ENCODE data around the gene CKAP4. TPM values are rescaled to one million over a fixed set of nuclear protein-coding genes. Genes with fewer than 3 reads are reported as not detected.

Gene CKAP4
- total and polyA plus RNA-seq, 2 experiments from 2014 or later, result 32.3 to 58.8 TPM

DNA sequence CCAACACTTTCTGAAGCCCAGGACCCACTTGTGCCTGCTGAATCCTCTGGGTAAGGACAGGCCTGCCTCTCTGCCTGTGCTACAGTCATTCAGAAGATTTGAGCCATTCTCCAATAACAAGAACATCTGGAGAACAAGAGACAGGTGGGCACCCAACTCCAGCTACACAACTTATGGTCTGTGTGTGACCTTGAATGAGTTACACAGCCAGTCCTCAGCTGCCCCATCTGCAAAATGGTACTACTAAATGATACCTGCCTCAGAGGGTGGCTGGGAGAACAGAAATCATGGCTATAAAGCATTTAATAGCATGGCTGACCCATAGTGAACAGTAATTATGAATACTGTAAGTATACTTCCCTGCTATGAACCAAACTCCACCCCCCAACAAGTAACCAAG is 4.2 kb downstream of the CKAP4 start:
- peaks cover 39% of the 10 kb centered on the region for H3K79me2 ChIP-seq (replicated peaks; ENCODE audit: insufficient read depth)
- no peak overlapping the region for H3K27ac ChIP-seq (ENCODE audit: low read depth)
- Mint-ChIP-seq H3K9me3 (no peaks in the 10 kb centered on the region), H3K4me1 (peaks cover 9% of the 10 kb centered on the region), H3K36me3 (ENCODE audit: low read depth) (peaks cover 37% of the 10 kb centered on the region), H3K27me3 (ENCODE audit: insufficient read depth, low read depth, poor library complexity) (peaks cover 4% of the 10 kb centered on the region), H3K27ac (no peak overlapping the region), H3K4me3 (no peak overlapping the region)
- H3K4me1 ChIP-seq (ENCODE audit: insufficient read depth), result peaks cover 8% of the 10 kb centered on the region; the same call in 1 of the 2 replicates
- no peak overlapping the region for H3K4me3 ChIP-seq
- H3F3A ChIP-seq (replicated peaks; ENCODE audit: low read depth), result no peaks in the 10 kb centered on the region
- peaks cover 5% of the 10 kb centered on the region; the same call in 1 of the 2 replicates for H3K36me3 ChIP-seq (ENCODE audit: insufficient read depth)
- 0 out of 2 replicates have a peak, but pooled peaks cover 6% of the 10 kb centered on the region for H3K27me3 ChIP-seq (ENCODE audit: insufficient read depth)
- peaks cover 10% of the 10 kb centered on the region; the same call in 1 of the 2 replicates for H4K20me1 ChIP-seq (replicated peaks; ENCODE audit: insufficient read depth)
- H3K9me2 ChIP-seq (ENCODE audit: insufficient read depth), result no peaks in the 10 kb centered on the region
- no peak overlapping the region for H3K4me2 ChIP-seq
- ATAC-seq (no peak), DNase-seq (ENCODE audit: low spot score) (no peak)
- TF ChIP-seq, protein P1, sequence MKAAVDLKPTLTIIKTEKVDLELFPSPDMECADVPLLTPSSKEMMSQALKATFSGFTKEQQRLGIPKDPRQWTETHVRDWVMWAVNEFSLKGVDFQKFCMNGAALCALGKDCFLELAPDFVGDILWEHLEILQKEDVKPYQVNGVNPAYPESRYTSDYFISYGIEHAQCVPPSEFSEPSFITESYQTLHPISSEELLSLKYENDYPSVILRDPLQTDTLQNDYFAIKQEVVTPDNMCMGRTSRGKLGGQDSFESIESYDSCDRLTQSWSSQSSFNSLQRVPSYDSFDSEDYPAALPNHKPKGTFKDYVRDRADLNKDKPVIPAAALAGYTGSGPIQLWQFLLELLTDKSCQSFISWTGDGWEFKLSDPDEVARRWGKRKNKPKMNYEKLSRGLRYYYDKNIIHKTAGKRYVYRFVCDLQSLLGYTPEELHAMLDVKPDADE (IDR thresholded peaks at IDR 0.05), result no peak
- TF ChIP-seq ZNF331 (CRISPR knock-in tag; IDR thresholded peaks at IDR 0.05; ENCODE audit: low read depth) (no peak), ZNF114 (CRISPR knock-in tag; IDR thresholded peaks at IDR 0.05) (no peak), ZNF462 (CRISPR knock-in tag; IDR thresholded peaks at IDR 0.05) (no peak)
- H2AFZ ChIP-seq, result no peak overlapping the region

GRCh38 chr12:106240821-106241220 is 7.0 kb downstream of the CKAP4 start:
- Histone ChIP-seq H3K79me2 (replicated peaks; ENCODE audit: insufficient read depth) (peaks cover 31% of the 10 kb centered on the region), H3K27ac (ENCODE audit: low read depth) (no peak overlapping the region), H3K4me2 (no peak overlapping the region), H2AFZ (no peak overlapping the region), H3F3A (replicated peaks; ENCODE audit: low read depth) (no peaks in the 10 kb centered on the region), H4K20me1 (replicated peaks; ENCODE audit: insufficient read depth) (peaks cover 10% of the 10 kb centered on the region; the same call in 1 of the 2 replicates), H3K4me1 (ENCODE audit: insufficient read depth) (0 out of 2 replicates have a peak, but pooled peaks cover 2% of the 10 kb centered on the region), H3K4me3 (no peak overlapping the region), H3K9me2 (ENCODE audit: insufficient read depth) (no peaks in the 10 kb centered on the region), H3K36me3 (ENCODE audit: insufficient read depth) (peaks cover 5% of the 10 kb centered on the region; the same call in 1 of the 2 replicates), H3K27me3 (ENCODE audit: insufficient read depth) (no peaks in the 10 kb centered on the region)
- ATAC-seq (no peak), DNase-seq (ENCODE audit: low spot score) (no peak)
- no peaks in the 10 kb centered on the region for H3K9me3 Mint-ChIP-seq
- H3K27me3 Mint-ChIP-seq (ENCODE audit: insufficient read depth, low read depth, poor library complexity), result peaks cover 8% of the 10 kb centered on the region
- peaks cover 9% of the 10 kb centered on the region for H3K4me1 Mint-ChIP-seq
- peaks cover 43% of the 10 kb centered on the region for H3K36me3 Mint-ChIP-seq (ENCODE audit: low read depth)
- H3K4me3 Mint-ChIP-seq, result no peak overlapping the region
- no peak overlapping the region for H3K27ac Mint-ChIP-seq
- no peak for TF ChIP-seq REST (IDR thresholded peaks at IDR 0.05; ENCODE audit: unreplicated experiment)
- no peak for TF ChIP-seq EZH2 (IDR thresholded peaks at IDR 0.05; ENCODE audit: low read depth, unreplicated experiment)
- TF ChIP-seq ZNF114 (CRISPR knock-in tag; IDR thresholded peaks at IDR 0.05), result no peak
- TF ChIP-seq, protein P1 (IDR thresholded peaks at IDR 0.05), result no peak
